Measurements from ENCODE around the gene TREH.

- TF ChIP-seq, protein P1, sequence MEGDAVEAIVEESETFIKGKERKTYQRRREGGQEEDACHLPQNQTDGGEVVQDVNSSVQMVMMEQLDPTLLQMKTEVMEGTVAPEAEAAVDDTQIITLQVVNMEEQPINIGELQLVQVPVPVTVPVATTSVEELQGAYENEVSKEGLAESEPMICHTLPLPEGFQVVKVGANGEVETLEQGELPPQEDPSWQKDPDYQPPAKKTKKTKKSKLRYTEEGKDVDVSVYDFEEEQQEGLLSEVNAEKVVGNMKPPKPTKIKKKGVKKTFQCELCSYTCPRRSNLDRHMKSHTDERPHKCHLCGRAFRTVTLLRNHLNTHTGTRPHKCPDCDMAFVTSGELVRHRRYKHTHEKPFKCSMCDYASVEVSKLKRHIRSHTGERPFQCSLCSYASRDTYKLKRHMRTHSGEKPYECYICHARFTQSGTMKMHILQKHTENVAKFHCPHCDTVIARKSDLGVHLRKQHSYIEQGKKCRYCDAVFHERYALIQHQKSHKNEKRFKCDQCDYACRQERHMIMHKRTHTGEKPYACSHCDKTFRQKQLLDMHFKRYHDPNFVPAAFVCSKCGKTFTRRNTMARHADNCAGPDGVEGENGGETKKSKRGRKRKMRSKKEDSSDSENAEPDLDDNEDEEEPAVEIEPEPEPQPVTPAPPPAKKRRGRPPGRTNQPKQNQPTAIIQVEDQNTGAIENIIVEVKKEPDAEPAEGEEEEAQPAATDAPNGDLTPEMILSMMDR (conservative IDR thresholded peaks at IDR 0.05; ENCODE audit: low read length) = no peak
- no peak for TF ChIP-seq EZH2phosphoT487 (IDR thresholded peaks at IDR 0.05; ENCODE audit: borderline replicate concordance)
Observed at GRCh38 chr11:118673361-118674081, 5.9 kb downstream of the TREH start.

Data from Loucy (cell line).